ENCODE data around the gene STXBP4.

The STXBP4 gene

GRCh38 chr17:55124730-55125360 lies 156.3 kb downstream of the STXBP4 start:
- no peak for DNase-seq

- no peak for DNase-seq
These were observed 165.0 kb downstream of the STXBP4 start for GRCh38 chr17:55133583-55133982.

- peak; percentile 14 for DNase-seq
These were observed 166.1 kb downstream of the STXBP4 start for GRCh38 chr17:55134486-55135157.

- no peak for DNase-seq
These were observed 172.2 kb downstream of the STXBP4 start for GRCh38 chr17:55140809-55141208.

GRCh38 chr17:55144518-55144917 lies 176.0 kb downstream of the STXBP4 start:
- no peak for DNase-seq

GRCh38 chr17:55149485-55149884 lies 180.9 kb downstream of the STXBP4 start:
- no peak for DNase-seq

GRCh38 chr17:55152236-55152635 lies 183.7 kb downstream of the STXBP4 start:
- DNase-seq, result no peak

GRCh38 chr17:55154101-55154500 lies 185.5 kb downstream of the STXBP4 start:
- no peak for DNase-seq

- no peak for DNase-seq
These were observed 187.4 kb downstream of the STXBP4 start for GRCh38 chr17:55155856-55156560.

- DNase-seq, result peak; percentile 64
These were observed 188.6 kb downstream of the STXBP4 start for GRCh38 chr17:55157165-55157564.

GRCh38 chr17:55158439-55158838 lies 189.9 kb downstream of the STXBP4 start:
- DNase-seq, result no peak

GRCh38 chr17:55159251-55159650 lies 190.7 kb downstream of the STXBP4 start:
- peak; percentile 27 for DNase-seq

- no peak for DNase-seq
These were observed 191.9 kb downstream of the STXBP4 start for GRCh38 chr17:55160501-55160900.

GRCh38 chr17:55161935-55162555 lies 193.5 kb downstream of the STXBP4 start:
- peak; percentile 89 for DNase-seq

GRCh38 chr17:55162556-55162946 lies 194.0 kb downstream of the STXBP4 start:
- no peak for DNase-seq

- DNase-seq, result no peak
These were observed 194.8 kb downstream of the STXBP4 start for GRCh38 chr17:55163408-55163807.

- no peak for DNase-seq
These were observed 197.9 kb downstream of the STXBP4 start for GRCh38 chr17:55166506-55166905.

- DNase-seq, result peak; percentile 10
These were observed 198.6 kb downstream of the STXBP4 start for GRCh38 chr17:55167024-55167725.

GRCh38 chr17:55168958-55169687 lies 200.6 kb downstream of the STXBP4 start:
- DNase-seq, result no peak

- no peak for DNase-seq
These were observed 203.2 kb downstream of the STXBP4 start for GRCh38 chr17:55171634-55172328.

GRCh38 chr17:55172612-55173011 lies 204.0 kb downstream of the STXBP4 start:
- DNase-seq, result no peak
